Liver (tissue), 9 donors: Measurements from ENCODE around the gene CTDSP2. TPM values are rescaled to one million over a fixed set of nuclear protein-coding genes. Genes with fewer than 3 reads are reported as not detected.

Source experiments
- DNase-seq: peaks from one replicate; pipeline ENCODE4 v3.0.0-alpha.2; 2017; ENCODE audit warnings: low spot score
- H3K27ac ChIP-seq, 2 donors: one replicate each; pipeline ENCODE4 v1.7.0; 2013; ENCODE audit warnings: inconsistent platforms in 2 of 2, low read length in 2 of 2, control low read depth in 1 of 2, low read depth in 1 of 2, mild to moderate bottlenecking in 1 of 2
- H3K27me3 ChIP-seq, 4 donors: one replicate each; pipeline versions ENCODE4 v1.6.1 to v1.7.0; 2013; ENCODE audit warnings: low read length in 3 of 4, inconsistent platforms in 1 of 4, mild to moderate bottlenecking in 1 of 4, moderate library complexity in 1 of 4; ENCODE audit not compliant: control insufficient read depth in 4 of 4, insufficient read depth in 4 of 4
- H3K36me3 ChIP-seq, 4 donors: one replicate each; pipeline versions ENCODE4 v1.6.1 to v1.7.0; 2013; ENCODE audit warnings: low read length in 3 of 4, mild to moderate bottlenecking in 3 of 4, low read depth in 1 of 4, moderate library complexity in 1 of 4; ENCODE audit not compliant: control insufficient read depth in 4 of 4, insufficient read depth in 3 of 4
- H3K4me1 ChIP-seq, 4 donors: one replicate each; pipeline versions ENCODE4 v1.6.1 to v1.7.0; 2013; ENCODE audit warnings: low read length in 3 of 4, mild to moderate bottlenecking in 3 of 4, moderate library complexity in 1 of 4; ENCODE audit not compliant: control insufficient read depth in 4 of 4, insufficient read depth in 4 of 4
- H3K4me3 ChIP-seq, 3 donors: one replicate each; pipeline versions ENCODE4 v1.6.1 to v1.7.0; 2013; ENCODE audit warnings: low read length in 3 of 3, control low read depth in 1 of 3, low read depth in 1 of 3, mild to moderate bottlenecking in 1 of 3
- H3K9ac ChIP-seq, 2 donors: one replicate each; pipeline ENCODE4 v1.7.0; 2013; ENCODE audit warnings: low read length in 2 of 2, mild to moderate bottlenecking in 2 of 2, moderate library complexity in 2 of 2, control low read depth in 1 of 2, low read depth in 1 of 2
- H3K9me3 ChIP-seq, 4 donors: one replicate each; pipeline versions ENCODE4 v1.6.1 to v1.7.0; 2013; ENCODE audit warnings: low read length in 3 of 4; ENCODE audit not compliant: control insufficient read depth in 4 of 4
- ATF3 ChIP-seq: IDR thresholded peaks from 2 replicates; pipeline ENCODE4 v1.6.1; 2016; ENCODE audit warnings: antibody characterized with exemption
- EGR1 ChIP-seq, 2 donors: IDR thresholded peaks; 2 replicates each; pipeline ENCODE4 v1.6.1; 2016 to 2018; ENCODE audit warnings: antibody characterized with exemption in 2 of 2, low read depth in 2 of 2
- FOXA1 ChIP-seq: IDR thresholded peaks from 2 replicates; pipeline ENCODE4 v1.6.1; 2016; ENCODE audit warnings: antibody characterized with exemption
- FOXA2 ChIP-seq: IDR thresholded peaks from 2 replicates; pipeline ENCODE4 v1.6.1; 2016; ENCODE audit warnings: antibody characterized with exemption
- GABPA ChIP-seq, 2 donors: IDR thresholded peaks in 1 of 2; conservative IDR thresholded peaks in 1 of 2; 2 replicates each; pipeline ENCODE4 v1.6.1; 2016; ENCODE audit warnings: antibody characterized with exemption in 2 of 2, mild to moderate bottlenecking in 1 of 2, moderate library complexity in 1 of 2
- HNF4A ChIP-seq, 2 donors: conservative IDR thresholded peaks; 2 replicates each; pipeline ENCODE4 v1.6.1; 2016; ENCODE audit warnings: antibody characterized with exemption in 2 of 2, mild to moderate bottlenecking in 2 of 2
- HNF4G ChIP-seq: IDR thresholded peaks from 2 replicates; pipeline ENCODE4 v1.6.1; 2016; ENCODE audit warnings: antibody characterized with exemption
- NR2F2 ChIP-seq: IDR thresholded peaks from 2 replicates; pipeline ENCODE4 v1.6.1; 2016; ENCODE audit warnings: antibody characterized with exemption
- RXRA ChIP-seq, 2 donors: IDR thresholded peaks; 2 replicates each; pipeline ENCODE4 v1.6.1; 2017 to 2018; ENCODE audit warnings: antibody characterized with exemption in 2 of 2, mild to moderate bottlenecking in 1 of 2
- SP1 ChIP-seq: IDR thresholded peaks from 2 replicates; pipeline ENCODE4 v1.6.1; 2018; ENCODE audit warnings: antibody characterized with exemption, mild to moderate bottlenecking
- WGBS: extraction: QIAGEN DNeasy Blood & Tissue Kit; methylation state at CpG from one replicate; pipeline ENCODE4 v1.1.7; 2013; 5-methylcytosine and 5-hydroxymethylcytosine counted together
- polyA plus RNA-seq, 2 donors: library from polyadenylated mRNA; stranded (reverse) in 1 of 2; unstranded in 1 of 2; fragments of 200-250 nt in 1 of 2; fragments of >200 nt in 1 of 2; fragmentation: Nextera tagmentation in 1 of 2; extraction: Ambion mirVana in 1 of 2; gene quantifications; one replicate each; pipeline versions ENCODE4 v1.2.1 to v1.2.3, GENCODE V29; 2013 to 2015
- total RNA-seq, 2 donors: library from RNA; depleted of rRNA; stranded (reverse); fragments of >200 nt; gene quantifications; one replicate each; pipeline ENCODE4 v1.2.3, GENCODE V29; 2014
- TF ChIP-seq, protein P1 (sequence below): IDR thresholded peaks from 2 replicates; pipeline ENCODE4 v1.6.1; 2016; ENCODE audit warnings: antibody characterized with exemption, mild to moderate bottlenecking
- TF ChIP-seq, protein P2 (sequence below): fragments of 150-350 bp; IDR thresholded peaks from 2 replicates; pipeline ENCODE4 v1.5.1; 2017; ENCODE audit warnings: improper control_type of control experiment, low read depth, low read length; ENCODE audit not compliant: missing input control
- TF ChIP-seq, protein P3 (sequence below): IDR thresholded peaks from 2 replicates; pipeline ENCODE4 v1.6.1; 2016; ENCODE audit warnings: antibody characterized with exemption
- donor health status: healthy.
- donor health status: healthy.
- donor health status: healthy.
- donor health status: healthy.
- donor health status: healthy.

The CTDSP2 gene
- total and polyA plus RNA-seq, 4 donors = 20.1 to 60.9 (median 43.7) TPM

DNA sequence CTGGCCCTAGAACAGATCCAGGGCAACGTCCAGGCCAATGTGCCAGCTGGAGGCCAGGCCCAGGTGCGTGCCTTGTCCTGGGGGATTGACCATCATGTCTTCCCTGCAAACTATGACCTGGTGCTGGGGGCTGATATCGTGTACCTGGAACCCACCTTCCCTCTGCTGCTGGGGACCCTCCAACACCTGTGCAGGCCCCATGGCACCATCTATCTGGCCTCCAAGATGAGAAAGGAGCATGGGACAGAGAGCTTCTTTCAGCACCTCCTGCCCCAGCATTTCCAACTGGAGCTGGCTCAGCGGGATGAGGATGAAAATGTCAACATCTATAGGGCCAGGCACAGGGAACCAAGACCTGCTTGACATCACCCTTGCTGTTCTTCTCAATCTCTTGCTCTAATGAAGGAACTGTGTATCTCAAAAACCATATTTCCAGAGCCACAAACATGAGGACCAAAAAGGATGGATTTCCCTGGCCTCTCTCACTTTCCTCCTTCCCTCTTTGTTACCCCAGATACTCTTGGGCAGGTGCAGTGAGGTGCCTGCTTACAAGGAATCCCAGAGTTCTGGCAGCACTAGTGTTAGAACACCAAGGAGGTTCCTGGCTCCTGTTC lies 66.1 kb downstream of the CTDSP2 start:
- Histone ChIP-seq H3K9me3 (no peaks in the 10 kb centered on the region), H3K36me3 (peaks cover 0 to 3% (median 0%) of the 10 kb centered on the region in 4 donors), H3K4me1 (peaks cover 0 to 17% (median 15%) of the 10 kb centered on the region in 4 donors), H3K9ac (no peak overlapping the region), H3K27me3 (no peaks in the 10 kb centered on the region), H3K27ac (no peak overlapping the region), H3K4me3 (no peak overlapping the region)
- DNase-seq = no peak
- TF ChIP-seq, protein P1, sequence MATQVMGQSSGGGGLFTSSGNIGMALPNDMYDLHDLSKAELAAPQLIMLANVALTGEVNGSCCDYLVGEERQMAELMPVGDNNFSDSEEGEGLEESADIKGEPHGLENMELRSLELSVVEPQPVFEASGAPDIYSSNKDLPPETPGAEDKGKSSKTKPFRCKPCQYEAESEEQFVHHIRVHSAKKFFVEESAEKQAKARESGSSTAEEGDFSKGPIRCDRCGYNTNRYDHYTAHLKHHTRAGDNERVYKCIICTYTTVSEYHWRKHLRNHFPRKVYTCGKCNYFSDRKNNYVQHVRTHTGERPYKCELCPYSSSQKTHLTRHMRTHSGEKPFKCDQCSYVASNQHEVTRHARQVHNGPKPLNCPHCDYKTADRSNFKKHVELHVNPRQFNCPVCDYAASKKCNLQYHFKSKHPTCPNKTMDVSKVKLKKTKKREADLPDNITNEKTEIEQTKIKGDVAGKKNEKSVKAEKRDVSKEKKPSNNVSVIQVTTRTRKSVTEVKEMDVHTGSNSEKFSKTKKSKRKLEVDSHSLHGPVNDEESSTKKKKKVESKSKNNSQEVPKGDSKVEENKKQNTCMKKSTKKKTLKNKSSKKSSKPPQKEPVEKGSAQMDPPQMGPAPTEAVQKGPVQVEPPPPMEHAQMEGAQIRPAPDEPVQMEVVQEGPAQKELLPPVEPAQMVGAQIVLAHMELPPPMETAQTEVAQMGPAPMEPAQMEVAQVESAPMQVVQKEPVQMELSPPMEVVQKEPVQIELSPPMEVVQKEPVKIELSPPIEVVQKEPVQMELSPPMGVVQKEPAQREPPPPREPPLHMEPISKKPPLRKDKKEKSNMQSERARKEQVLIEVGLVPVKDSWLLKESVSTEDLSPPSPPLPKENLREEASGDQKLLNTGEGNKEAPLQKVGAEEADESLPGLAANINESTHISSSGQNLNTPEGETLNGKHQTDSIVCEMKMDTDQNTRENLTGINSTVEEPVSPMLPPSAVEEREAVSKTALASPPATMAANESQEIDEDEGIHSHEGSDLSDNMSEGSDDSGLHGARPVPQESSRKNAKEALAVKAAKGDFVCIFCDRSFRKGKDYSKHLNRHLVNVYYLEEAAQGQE = no peak
- TF ChIP-seq NR2F2 = no peak
- 87% methylated on average over 4 of the region's 4 CpGs for WGBS

DNA sequence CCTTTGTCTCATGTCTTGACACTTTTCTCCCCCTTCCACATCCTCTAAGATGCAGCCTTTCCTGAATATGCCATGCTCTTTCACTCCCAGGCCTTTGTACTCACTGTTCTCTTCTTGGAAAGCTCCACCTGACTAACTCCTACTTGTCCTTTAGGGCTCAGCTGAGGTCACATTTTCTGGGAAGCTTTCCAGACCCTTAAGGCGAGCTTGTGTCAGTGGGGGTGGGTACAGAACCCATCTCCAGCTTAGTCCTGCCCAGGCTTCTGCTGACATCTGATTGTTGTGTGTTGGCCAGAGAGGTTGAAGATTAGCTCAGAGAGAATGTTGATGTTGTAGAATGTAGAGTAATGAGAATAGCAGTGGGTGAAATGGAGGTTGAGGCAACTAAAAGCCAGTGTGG lies 66.8 kb downstream of the CTDSP2 start:
- 85% methylated on average over 1 of the region's 1 CpG for WGBS
- H3K4me1 ChIP-seq = peaks cover 0 to 17% (median 15%) of the 10 kb centered on the region in 4 donors
- no peak for TF ChIP-seq ATF3
- TF ChIP-seq, protein P1 = no peak
- TF ChIP-seq NR2F2 = no peak
- TF ChIP-seq SP1 = no peak
- TF ChIP-seq HNF4A (conservative IDR thresholded peaks at IDR 0.05) = no peak
- TF ChIP-seq, protein P2, sequence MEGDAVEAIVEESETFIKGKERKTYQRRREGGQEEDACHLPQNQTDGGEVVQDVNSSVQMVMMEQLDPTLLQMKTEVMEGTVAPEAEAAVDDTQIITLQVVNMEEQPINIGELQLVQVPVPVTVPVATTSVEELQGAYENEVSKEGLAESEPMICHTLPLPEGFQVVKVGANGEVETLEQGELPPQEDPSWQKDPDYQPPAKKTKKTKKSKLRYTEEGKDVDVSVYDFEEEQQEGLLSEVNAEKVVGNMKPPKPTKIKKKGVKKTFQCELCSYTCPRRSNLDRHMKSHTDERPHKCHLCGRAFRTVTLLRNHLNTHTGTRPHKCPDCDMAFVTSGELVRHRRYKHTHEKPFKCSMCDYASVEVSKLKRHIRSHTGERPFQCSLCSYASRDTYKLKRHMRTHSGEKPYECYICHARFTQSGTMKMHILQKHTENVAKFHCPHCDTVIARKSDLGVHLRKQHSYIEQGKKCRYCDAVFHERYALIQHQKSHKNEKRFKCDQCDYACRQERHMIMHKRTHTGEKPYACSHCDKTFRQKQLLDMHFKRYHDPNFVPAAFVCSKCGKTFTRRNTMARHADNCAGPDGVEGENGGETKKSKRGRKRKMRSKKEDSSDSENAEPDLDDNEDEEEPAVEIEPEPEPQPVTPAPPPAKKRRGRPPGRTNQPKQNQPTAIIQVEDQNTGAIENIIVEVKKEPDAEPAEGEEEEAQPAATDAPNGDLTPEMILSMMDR = no peak
- TF ChIP-seq, protein P3, sequence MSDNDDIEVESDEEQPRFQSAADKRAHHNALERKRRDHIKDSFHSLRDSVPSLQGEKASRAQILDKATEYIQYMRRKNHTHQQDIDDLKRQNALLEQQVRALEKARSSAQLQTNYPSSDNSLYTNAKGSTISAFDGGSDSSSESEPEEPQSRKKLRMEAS = no peak
- no peak for TF ChIP-seq GABPA (IDR thresholded peaks at IDR 0.05 in 1 of 2, conservative IDR thresholded peaks at IDR 0.05 in 1 of 2)
- TF ChIP-seq FOXA1 = no peak
- TF ChIP-seq FOXA2 = no peak
- no peak for TF ChIP-seq HNF4G
- TF ChIP-seq EGR1 (IDR thresholded peaks at IDR 0.05; ENCODE audit: low read depth in 2 of 2) = no peak
- TF ChIP-seq RXRA (IDR thresholded peaks at IDR 0.05) = no peak
- DNase-seq = no peak
- H3K9me3 ChIP-seq = no peaks in the 10 kb centered on the region
- no peaks in the 10 kb centered on the region for H3K27me3 ChIP-seq
- H3K36me3 ChIP-seq = peaks cover 0 to 3% (median 0%) of the 10 kb centered on the region in 4 donors
- H3K4me3 ChIP-seq = no peak overlapping the region
- no peak overlapping the region for H3K9ac ChIP-seq
- H3K27ac ChIP-seq = no peak overlapping the region
